ENCODE results near the gene ERP27. TPM values are rescaled to one million over a fixed set of nuclear protein-coding genes. Genes with fewer than 3 reads are reported as not detected.

ERP27 gene
- total and polyA plus RNA-seq, 9 donors, result 0.09 to 1.2 (median 0.48) TPM

- Histone ChIP-seq H3K36me3 (ENCODE audit: control insufficient read depth, insufficient read depth, low read length) (no peaks in the 10 kb centered on the region), H3K27me3 (ENCODE audit: control insufficient read depth, insufficient read depth, low read length) (no peaks in the 10 kb centered on the region), H3K27ac (ENCODE audit: low read length) (no peak overlapping the region), H3K4me1 (ENCODE audit: control insufficient read depth, insufficient read depth, low read length) (no peaks in the 10 kb centered on the region), H3K4me3 (ENCODE audit: low read length) (no peak overlapping the region), H3K9me3 (replicated peaks; ENCODE audit: control insufficient read depth, low read depth, low read length) (no peaks in the 10 kb centered on the region)
- 100% methylated on average over 1 of the region's 3 CpGs for WGBS (ENCODE audit: insufficient coverage)
- no peak for DNase-seq
Observed at GRCh38 chr12:14974633-14975032, 36.3 kb upstream of the ERP27 start.

DNA sequence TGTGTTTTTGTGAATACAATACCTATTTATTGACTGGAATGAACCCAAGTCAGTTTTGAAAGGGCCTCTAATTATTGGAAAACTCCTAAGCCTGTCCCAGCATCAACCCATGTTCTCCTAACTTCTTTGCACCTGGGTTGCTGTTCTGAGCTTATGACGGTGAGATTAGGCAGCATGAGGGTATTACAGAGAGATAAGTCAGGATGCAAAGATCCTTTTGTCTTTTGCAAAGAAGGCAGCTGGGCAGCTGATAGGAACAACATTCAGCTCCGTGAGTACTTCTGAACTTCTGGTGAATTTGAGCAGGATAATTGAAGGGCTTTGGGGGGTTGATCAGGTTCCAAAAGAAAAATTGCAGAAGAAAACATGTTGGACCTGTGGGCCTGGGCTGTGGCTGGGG is 34.5 kb upstream of the ERP27 start, which contains the start of gene PDE6H:
TSS of gene PDE6H (plus strand) at position 227 of the 400 bp plus-strand sequence. CDS start 4,971 bp downstream, outside the sequence.
- H3K4me1 ChIP-seq (ENCODE audit: control insufficient read depth, insufficient read depth, low read length), result no peaks in the 10 kb centered on the region
- no peak within 1 kb of the TSS for H3K4me3 ChIP-seq (ENCODE audit: low read length)
- no peaks in the 10 kb centered on the region for H3K9me3 ChIP-seq (replicated peaks; ENCODE audit: control insufficient read depth, low read depth, low read length)
- no peaks in the 10 kb centered on the region for H3K27me3 ChIP-seq (ENCODE audit: control insufficient read depth, insufficient read depth, low read length)
- H3K36me3 ChIP-seq (ENCODE audit: control insufficient read depth, insufficient read depth, low read length), result no peaks in the 10 kb centered on the region
- no peak for DNase-seq
- no peak within 1 kb of the TSS for H3K27ac ChIP-seq (ENCODE audit: low read length)
- 78% methylated on average over 2 of the region's 2 CpGs for WGBS (ENCODE audit: insufficient coverage)

DNA sequence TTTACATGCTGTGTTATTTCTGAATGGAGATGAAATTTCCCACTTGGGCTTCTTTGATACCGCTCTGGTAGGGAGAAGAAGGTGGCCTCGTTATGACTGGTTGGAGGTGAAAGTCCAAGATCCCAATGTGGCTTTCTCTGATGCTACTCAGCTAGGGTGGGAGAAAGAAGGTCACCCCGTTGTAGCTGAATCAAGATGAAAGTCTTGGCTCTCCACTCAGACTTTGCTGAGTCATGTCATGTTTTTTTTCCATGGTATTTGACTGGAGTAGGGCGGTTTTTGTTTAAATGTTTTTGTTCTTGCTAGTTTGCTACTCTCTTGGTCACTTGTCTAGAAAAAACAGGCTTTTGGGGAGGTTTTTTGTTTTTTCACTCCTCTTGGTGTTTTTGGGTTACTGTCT is 32.1 kb upstream of the ERP27 start:
- no peaks in the 10 kb centered on the region for H3K4me1 ChIP-seq (ENCODE audit: control insufficient read depth, insufficient read depth, low read length)
- no peaks in the 10 kb centered on the region for H3K36me3 ChIP-seq (ENCODE audit: control insufficient read depth, insufficient read depth, low read length)

GRCh38 chr12:14968478-14968877 is 30.1 kb upstream of the ERP27 start:
- no peak for DNase-seq
- H3K4me1 ChIP-seq (ENCODE audit: control insufficient read depth, insufficient read depth, low read length), result no peaks in the 10 kb centered on the region
- no peaks in the 10 kb centered on the region for H3K9me3 ChIP-seq (replicated peaks; ENCODE audit: control insufficient read depth, low read depth, low read length)
- H3K27me3 ChIP-seq (ENCODE audit: control insufficient read depth, insufficient read depth, low read length), result no peaks in the 10 kb centered on the region
- 20% methylated on average over 1 of the region's 3 CpGs for WGBS (ENCODE audit: insufficient coverage)
- H3K36me3 ChIP-seq (ENCODE audit: control insufficient read depth, insufficient read depth, low read length), result no peaks in the 10 kb centered on the region
- no peak overlapping the region for H3K4me3 ChIP-seq (ENCODE audit: low read length)
- H3K27ac ChIP-seq (ENCODE audit: low read length), result no peak overlapping the region

More for the DNA sequence above, 32.1 kb upstream of the ERP27 start:
- no peaks in the 10 kb centered on the region for H3K9me3 ChIP-seq (replicated peaks; ENCODE audit: control insufficient read depth, low read depth, low read length)
- H3K27me3 ChIP-seq (ENCODE audit: control insufficient read depth, insufficient read depth, low read length), result no peaks in the 10 kb centered on the region
- H3K27ac ChIP-seq (ENCODE audit: low read length), result no peak overlapping the region
- no peak for DNase-seq
- no peak overlapping the region for H3K4me3 ChIP-seq (ENCODE audit: low read length)
- WGBS (ENCODE audit: insufficient coverage), result 90% methylated on average over 2 of the region's 4 CpGs

- no peaks in the 10 kb centered on the region for H3K36me3 ChIP-seq (ENCODE audit: control insufficient read depth, insufficient read depth, low read length)
- no peaks in the 10 kb centered on the region for H3K9me3 ChIP-seq (replicated peaks; ENCODE audit: control insufficient read depth, low read depth, low read length)
- no CpG with 5 or more reads among the region's 2 CpGs for WGBS (ENCODE audit: insufficient coverage)
- no peak overlapping the region for H3K27ac ChIP-seq (ENCODE audit: low read length)
- no peaks in the 10 kb centered on the region for H3K27me3 ChIP-seq (ENCODE audit: control insufficient read depth, insufficient read depth, low read length)
- H3K4me3 ChIP-seq (ENCODE audit: low read length), result no peak overlapping the region
- DNase-seq, result no peak
- no peaks in the 10 kb centered on the region for H3K4me1 ChIP-seq (ENCODE audit: control insufficient read depth, insufficient read depth, low read length)
Observed at GRCh38 chr12:14965221-14965620, 26.9 kb upstream of the ERP27 start.

GRCh38 chr12:14964406-14964805 is 26.1 kb upstream of the ERP27 start:
- H3K4me3 ChIP-seq (ENCODE audit: low read length), result no peak overlapping the region
- H3K27ac ChIP-seq (ENCODE audit: low read length), result no peak overlapping the region
- no peak for DNase-seq
- 80% methylated on average over 1 of the region's 2 CpGs for WGBS (ENCODE audit: insufficient coverage)
- H3K36me3 ChIP-seq (ENCODE audit: control insufficient read depth, insufficient read depth, low read length), result no peaks in the 10 kb centered on the region
- H3K4me1 ChIP-seq (ENCODE audit: control insufficient read depth, insufficient read depth, low read length), result no peaks in the 10 kb centered on the region
- H3K9me3 ChIP-seq (replicated peaks; ENCODE audit: control insufficient read depth, low read depth, low read length), result no peaks in the 10 kb centered on the region
- H3K27me3 ChIP-seq (ENCODE audit: control insufficient read depth, insufficient read depth, low read length), result no peaks in the 10 kb centered on the region

DNA sequence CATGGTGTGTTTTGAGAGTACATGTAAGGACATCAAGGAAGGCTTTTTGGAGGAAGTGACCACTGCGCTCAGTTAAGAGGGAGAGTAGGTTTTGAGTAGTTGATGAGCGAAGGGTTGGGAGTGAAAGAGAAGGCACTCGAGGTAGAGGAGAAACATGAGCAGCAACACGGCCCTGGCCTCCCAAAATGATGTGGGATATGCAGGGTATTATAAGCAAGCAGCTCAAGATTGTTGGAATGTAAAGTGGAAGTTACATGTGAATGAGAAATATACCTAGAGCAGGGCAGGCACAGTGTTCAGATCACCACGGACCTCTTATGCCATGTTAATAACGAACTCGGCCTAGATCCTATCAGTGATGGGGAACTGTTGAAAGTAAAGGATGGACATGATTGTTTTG is 25.2 kb upstream of the ERP27 start:
- DNase-seq, result no peak
- Histone ChIP-seq H3K36me3 (ENCODE audit: control insufficient read depth, insufficient read depth, low read length) (no peaks in the 10 kb centered on the region), H3K4me1 (ENCODE audit: control insufficient read depth, insufficient read depth, low read length) (no peaks in the 10 kb centered on the region), H3K27me3 (ENCODE audit: control insufficient read depth, insufficient read depth, low read length) (no peaks in the 10 kb centered on the region), H3K4me3 (ENCODE audit: low read length) (no peak overlapping the region), H3K27ac (ENCODE audit: low read length) (no peak overlapping the region), H3K9me3 (replicated peaks; ENCODE audit: control insufficient read depth, low read depth, low read length) (no peaks in the 10 kb centered on the region)
- 91% methylated on average over 7 of the region's 7 CpGs for WGBS (ENCODE audit: insufficient coverage)

DNA sequence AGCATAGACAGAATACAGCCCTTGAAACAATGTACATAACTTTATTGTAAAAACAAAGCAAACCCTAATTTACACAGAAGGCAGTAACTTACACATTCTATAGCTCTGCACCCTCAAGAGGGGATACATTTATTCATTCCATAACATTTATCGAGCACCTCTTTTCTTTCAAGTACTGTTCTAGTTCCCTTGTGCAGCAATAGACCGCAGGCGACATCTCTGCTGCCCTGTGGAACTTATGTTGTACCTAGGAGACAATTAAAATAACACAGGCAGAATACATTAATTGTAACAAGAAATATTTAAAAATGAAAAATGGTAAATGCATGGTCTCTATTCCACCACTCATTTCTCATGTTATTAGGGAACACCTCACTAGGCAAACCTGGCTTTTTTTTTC is 24.5 kb upstream of the ERP27 start:
- no peak overlapping the region for H3K4me3 ChIP-seq (ENCODE audit: low read length)
- no peak overlapping the region for H3K27ac ChIP-seq (ENCODE audit: low read length)
- no peaks in the 10 kb centered on the region for H3K9me3 ChIP-seq (replicated peaks; ENCODE audit: control insufficient read depth, low read depth, low read length)
- H3K36me3 ChIP-seq (ENCODE audit: control insufficient read depth, insufficient read depth, low read length), result no peaks in the 10 kb centered on the region
- H3K27me3 ChIP-seq (ENCODE audit: control insufficient read depth, insufficient read depth, low read length), result no peaks in the 10 kb centered on the region
- WGBS (ENCODE audit: insufficient coverage), result no CpG with 5 or more reads among the region's 3 CpGs
- no peak for DNase-seq
- no peaks in the 10 kb centered on the region for H3K4me1 ChIP-seq (ENCODE audit: control insufficient read depth, insufficient read depth, low read length)

DNA sequence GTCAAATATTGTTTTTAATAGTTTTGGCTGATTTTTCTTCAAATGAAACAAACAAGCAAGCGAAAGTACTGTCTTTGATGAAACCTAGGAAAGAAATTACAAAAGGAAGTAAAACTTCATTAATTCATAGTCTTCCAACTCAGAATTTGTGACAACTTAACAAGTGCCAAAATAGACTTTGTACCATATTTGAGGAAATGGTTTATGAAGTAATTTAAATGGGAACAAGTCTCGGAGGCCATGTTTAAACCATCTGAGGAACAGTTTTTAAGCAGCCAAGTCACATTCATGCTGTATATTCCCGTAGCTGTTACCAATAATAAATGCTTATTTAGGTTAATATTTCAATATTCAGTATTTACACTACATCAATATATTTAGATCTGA is 23.8 kb upstream of the ERP27 start:
- no peak overlapping the region for H3K4me3 ChIP-seq (ENCODE audit: low read length)
- WGBS (ENCODE audit: insufficient coverage), result no CpG with 5 or more reads among the region's 3 CpGs
- H3K27ac ChIP-seq (ENCODE audit: low read length), result no peak overlapping the region

GRCh38 chr12:14961466-14962152 is 23.3 kb upstream of the ERP27 start, which contains the start of gene ARHGDIB:
Gene ARHGDIB, minus strand, starts transcription at chr12:14961601. Its CDS starts 10,889 bp downstream, at chr12:14950712.
- Histone ChIP-seq H3K9me3 (replicated peaks; ENCODE audit: control insufficient read depth, low read depth, low read length) (no peaks in the 10 kb centered on the region), H3K27me3 (ENCODE audit: control insufficient read depth, insufficient read depth, low read length) (no peaks in the 10 kb centered on the region), H3K4me3 (ENCODE audit: low read length) (peak within 1 kb of the TSS; percentile 46), H3K4me1 (ENCODE audit: control insufficient read depth, insufficient read depth, low read length) (no peaks in the 10 kb centered on the region), H3K36me3 (ENCODE audit: control insufficient read depth, insufficient read depth, low read length) (no peaks in the 10 kb centered on the region), H3K27ac (ENCODE audit: low read length) (peak within 1 kb of the TSS; percentile 73)
- peak; percentile 56 for DNase-seq
- 61% methylated on average over 9 of the region's 14 CpGs for WGBS (ENCODE audit: insufficient coverage)

More for the DNA sequence above, 23.8 kb upstream of the ERP27 start:
- no peaks in the 10 kb centered on the region for H3K4me1 ChIP-seq (ENCODE audit: control insufficient read depth, insufficient read depth, low read length)
- H3K27me3 ChIP-seq (ENCODE audit: control insufficient read depth, insufficient read depth, low read length), result no peaks in the 10 kb centered on the region
- no peak for DNase-seq
- H3K9me3 ChIP-seq (replicated peaks; ENCODE audit: control insufficient read depth, low read depth, low read length), result no peaks in the 10 kb centered on the region
- H3K36me3 ChIP-seq (ENCODE audit: control insufficient read depth, insufficient read depth, low read length), result no peaks in the 10 kb centered on the region

Measured in muscle of leg (tissue), 11 donors.